Retinal pigment epithelial cell (primary cell): Measurements from ENCODE around the gene EEF1G.

Experiments used
- DNase-seq: peaks from one replicate; pipeline ENCODE4 v3.0.0-alpha.2; 2010; ENCODE audit warnings: low read depth
- H3K4me3 ChIP-seq: 2 replicates; pipeline ENCODE4 v1.5.1; 2011; ENCODE audit warnings: mild to moderate bottlenecking, low read length, control low read depth, moderate library complexity
- CTCF ChIP-seq: conservative IDR thresholded peaks from 2 replicates; pipeline ENCODE4 v1.5.1; 2011; ENCODE audit warnings: low read depth, low read length, control low read depth, inconsistent platforms

EEF1G gene

GRCh38 chr11:62539238-62539925 lies 34.3 kb downstream of the EEF1G start:
- TF ChIP-seq CTCF = no peak
- DNase-seq = peak; percentile 70
- peak overlapping the region; percentile 12 for H3K4me3 ChIP-seq

DNA sequence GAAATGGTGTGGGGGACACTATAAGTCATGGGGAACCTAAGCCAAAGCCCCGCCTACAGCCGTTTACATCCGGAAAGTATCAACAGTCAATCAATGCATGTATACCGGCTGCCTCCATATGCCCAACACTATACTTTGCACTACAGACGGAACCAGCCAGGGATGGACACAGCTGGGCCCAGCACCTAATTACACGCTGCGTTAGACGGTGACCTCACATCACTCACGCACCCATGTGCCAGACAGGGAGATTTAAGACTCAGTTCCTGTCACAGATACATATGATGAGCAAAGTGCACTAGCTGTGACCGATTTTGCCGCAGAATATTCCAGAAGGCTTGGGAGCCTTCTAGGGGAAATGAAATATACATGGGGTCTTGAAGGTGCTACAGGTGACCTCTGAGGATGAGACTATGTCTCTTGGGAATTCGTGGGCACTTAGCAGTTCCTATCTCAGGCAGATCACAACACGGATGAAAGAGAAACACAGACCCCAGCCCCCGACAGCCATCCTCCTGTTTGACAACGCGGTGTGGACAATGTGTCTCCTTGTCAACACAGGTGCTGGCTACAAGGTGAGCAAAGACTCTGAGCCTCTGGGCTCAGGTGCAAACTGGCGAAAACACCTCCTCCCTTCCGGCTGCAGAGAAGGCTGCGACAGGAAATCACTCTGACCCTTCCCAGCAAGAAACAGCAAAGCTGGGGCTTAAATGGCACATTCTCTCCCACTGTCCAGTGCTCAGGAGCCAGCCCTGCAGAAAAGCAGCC lies 35.0 kb downstream of the EEF1G start:
- TF ChIP-seq CTCF = no peak
- H3K4me3 ChIP-seq = peak overlapping the region; percentile 12
- DNase-seq = no peak

- TF ChIP-seq CTCF = no peak
- no peak for DNase-seq
- H3K4me3 ChIP-seq = no peak overlapping the region
Measured at GRCh38 chr11:62536301-62536957, 37.3 kb downstream of the EEF1G start.

- DNase-seq = no peak
- no peak for TF ChIP-seq CTCF
- no peak overlapping the region for H3K4me3 ChIP-seq
Measured at GRCh38 chr11:62535802-62536201, 37.9 kb downstream of the EEF1G start.

- no peak for DNase-seq
- TF ChIP-seq CTCF = no peak
- no peak overlapping the region for H3K4me3 ChIP-seq
Measured at GRCh38 chr11:62534779-62535545, 38.7 kb downstream of the EEF1G start.

DNA sequence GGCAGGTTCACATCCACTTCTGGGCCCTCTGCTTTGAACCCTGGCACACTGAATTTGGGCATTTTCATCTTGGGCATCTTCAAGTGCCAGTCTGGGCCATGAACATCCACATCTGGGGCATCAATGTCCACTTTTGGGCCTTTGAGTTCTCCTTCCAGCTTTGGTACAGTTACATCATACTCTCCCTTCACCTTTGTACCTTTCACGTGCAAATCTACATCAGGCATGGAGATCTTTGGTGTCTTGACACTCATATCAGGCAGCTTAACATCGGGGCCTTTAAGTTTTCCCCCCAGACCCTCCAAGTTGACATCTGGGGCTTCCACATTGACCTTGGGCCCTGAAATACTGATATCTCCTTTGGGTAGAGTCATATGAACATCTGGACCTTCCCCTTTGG lies 41.6 kb downstream of the EEF1G start:
- no peak for TF ChIP-seq CTCF
- DNase-seq = no peak
- H3K4me3 ChIP-seq = no peak overlapping the region
